SU-DHL-6 (cell line): ENCODE measurements around the gene SEZ6L.

Experiments
- H2AFZ ChIP-seq: fragments of 200-600 bp; sonication (generic); 2 replicates; pipeline ENCODE4 v1.6.1; 2014; ENCODE audit warnings: low read depth, mild to moderate bottlenecking, moderate library complexity, mixed read lengths, antibody characterized with exemption, low read length; ENCODE audit not compliant: severe bottlenecking
- H3F3A ChIP-seq: fragments of 200-600 bp; shearing (Covaris generic); 2 replicates; pipeline ENCODE4 v1.6.0; 2016; ENCODE audit warnings: antibody characterized with exemption, mild to moderate bottlenecking; ENCODE audit not compliant: insufficient read depth
- H3K27ac ChIP-seq: fragments of 200-600 bp; sonication (generic); 2 replicates; pipeline ENCODE4 v1.5.1; 2016; ENCODE audit warnings: low read depth, mild to moderate bottlenecking, low read length, moderate library complexity, mixed read lengths
- H3K27me3 ChIP-seq: fragments of 200-600 bp; sonication (generic), shearing (Covaris generic); 2 replicates; pipeline ENCODE4 v1.6.0; 2014; ENCODE audit warnings: mild to moderate bottlenecking, low read length
- H3K36me3 ChIP-seq: fragments of 200-600 bp; sonication (generic); 2 replicates; pipeline ENCODE4 v1.6.1; 2014; ENCODE audit warnings: mild to moderate bottlenecking, low read length, mixed read lengths
- H3K4me2 ChIP-seq: fragments of 300-600, 200-600 bp; shearing (Covaris generic), sonication (generic); 2 replicates; pipeline ENCODE4 v1.6.0; 2014; ENCODE audit warnings: low read length, low read depth, mild to moderate bottlenecking; ENCODE audit not compliant: poor library complexity, severe bottlenecking
- H3K4me3 ChIP-seq: fragments of 200-600 bp; sonication (generic); 2 replicates; pipeline ENCODE4 v1.5.1; 2014; ENCODE audit warnings: antibody characterized with exemption, low read length, mild to moderate bottlenecking, mixed read lengths; ENCODE audit not compliant: insufficient read depth, poor library complexity, severe bottlenecking
- H3K79me2 ChIP-seq: fragments of 200-600 bp; sonication (generic); 2 replicates; pipeline ENCODE4 v1.6.1; 2014; ENCODE audit warnings: mild to moderate bottlenecking, low read length, moderate library complexity; ENCODE audit not compliant: insufficient read depth
- H3K9ac ChIP-seq: fragments of 200-600 bp; sonication (generic); 2 replicates; pipeline ENCODE4 v1.7.0; 2014; ENCODE audit warnings: mild to moderate bottlenecking, low read length
- H3K9me2 ChIP-seq: fragments of 200-600 bp; sonication (generic); replicated peaks from 2 replicates; pipeline ENCODE4 v1.6.1; 2014; ENCODE audit warnings: low read length; ENCODE audit not compliant: insufficient read depth
- H3K9me3 ChIP-seq: fragments of 200-600 bp; sonication (generic); 2 replicates; pipeline ENCODE4 v1.6.1; 2014; ENCODE audit warnings: low read length, mixed read lengths; ENCODE audit not compliant: insufficient read depth
- H4K20me1 ChIP-seq: fragments of 200-600 bp; sonication (generic); 2 replicates; pipeline ENCODE4 v1.6.1; 2014; ENCODE audit warnings: low read depth, mild to moderate bottlenecking, antibody characterized with exemption, low read length, moderate library complexity, mixed read lengths
- EZH2phosphoT487 ChIP-seq: fragments of 200-600 bp; sonication (generic), shearing (Covaris generic); conservative IDR thresholded peaks from 2 replicates; pipeline ENCODE4 v1.6.1; 2018; ENCODE audit warnings: mild to moderate bottlenecking, antibody characterized with exemption, low read length, moderate library complexity, mixed read lengths
- TF ChIP-seq, protein P1 (sequence below): fragments of 200-600 bp; sonication (generic); IDR thresholded peaks from one replicate; pipeline ENCODE4 v1.5.1; 2017; ENCODE audit warnings: antibody characterized with exemption, mild to moderate bottlenecking, low read length, moderate library complexity; ENCODE audit not compliant: insufficient read depth, poor library complexity, severe bottlenecking

SEZ6L gene

GRCh38 chr22:26169315-26170111 is at the start of gene SEZ6L:
TSS of gene SEZ6L (plus strand) at chr22:26169462. CDS start at chr22:26169670, 208 bp downstream.
- H3K9ac ChIP-seq = no peak within 1 kb of the TSS
- H3K36me3 ChIP-seq = no peaks in the 10 kb centered on the region
- no peaks in the 10 kb centered on the region for H4K20me1 ChIP-seq
- H3K9me2 ChIP-seq = no peaks in the 10 kb centered on the region
- no peaks in the 10 kb centered on the region for H3F3A ChIP-seq
- H3K79me2 ChIP-seq = no peaks in the 10 kb centered on the region
- no peaks in the 10 kb centered on the region for H3K9me3 ChIP-seq
- TF ChIP-seq, protein P1, sequence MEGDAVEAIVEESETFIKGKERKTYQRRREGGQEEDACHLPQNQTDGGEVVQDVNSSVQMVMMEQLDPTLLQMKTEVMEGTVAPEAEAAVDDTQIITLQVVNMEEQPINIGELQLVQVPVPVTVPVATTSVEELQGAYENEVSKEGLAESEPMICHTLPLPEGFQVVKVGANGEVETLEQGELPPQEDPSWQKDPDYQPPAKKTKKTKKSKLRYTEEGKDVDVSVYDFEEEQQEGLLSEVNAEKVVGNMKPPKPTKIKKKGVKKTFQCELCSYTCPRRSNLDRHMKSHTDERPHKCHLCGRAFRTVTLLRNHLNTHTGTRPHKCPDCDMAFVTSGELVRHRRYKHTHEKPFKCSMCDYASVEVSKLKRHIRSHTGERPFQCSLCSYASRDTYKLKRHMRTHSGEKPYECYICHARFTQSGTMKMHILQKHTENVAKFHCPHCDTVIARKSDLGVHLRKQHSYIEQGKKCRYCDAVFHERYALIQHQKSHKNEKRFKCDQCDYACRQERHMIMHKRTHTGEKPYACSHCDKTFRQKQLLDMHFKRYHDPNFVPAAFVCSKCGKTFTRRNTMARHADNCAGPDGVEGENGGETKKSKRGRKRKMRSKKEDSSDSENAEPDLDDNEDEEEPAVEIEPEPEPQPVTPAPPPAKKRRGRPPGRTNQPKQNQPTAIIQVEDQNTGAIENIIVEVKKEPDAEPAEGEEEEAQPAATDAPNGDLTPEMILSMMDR = no peak
- TF ChIP-seq EZH2phosphoT487 = no peak
- no peak within 1 kb of the TSS for H3K4me3 ChIP-seq
- H3K4me2 ChIP-seq = no peak within 1 kb of the TSS
- no peak within 1 kb of the TSS for H2AFZ ChIP-seq
- H3K27me3 ChIP-seq = no peaks in the 10 kb centered on the region
- no peak within 1 kb of the TSS for H3K27ac ChIP-seq

- H2AFZ ChIP-seq = no peak overlapping the region
- no peaks in the 10 kb centered on the region for H4K20me1 ChIP-seq
- no peaks in the 10 kb centered on the region for H3K9me2 ChIP-seq
- TF ChIP-seq, protein P1 = no peak
- TF ChIP-seq EZH2phosphoT487 = no peak
- H3K9me3 ChIP-seq = no peaks in the 10 kb centered on the region
- H3F3A ChIP-seq = no peaks in the 10 kb centered on the region
- H3K27ac ChIP-seq = no peak overlapping the region
- no peak overlapping the region for H3K4me2 ChIP-seq
- no peaks in the 10 kb centered on the region for H3K27me3 ChIP-seq
- no peak overlapping the region for H3K9ac ChIP-seq
- no peak overlapping the region for H3K4me3 ChIP-seq
- no peaks in the 10 kb centered on the region for H3K36me3 ChIP-seq
- H3K79me2 ChIP-seq = no peaks in the 10 kb centered on the region
Measured at GRCh38 chr22:26122920-26123468, 46.3 kb upstream of the SEZ6L start.

- Histone ChIP-seq H3K9me3 (no peaks in the 10 kb centered on the region), H3K4me2 (no peak overlapping the region), H3K4me3 (no peak overlapping the region), H3F3A (no peaks in the 10 kb centered on the region), H3K9me2 (no peaks in the 10 kb centered on the region), H3K27ac (no peak overlapping the region), H4K20me1 (no peaks in the 10 kb centered on the region), H3K27me3 (no peaks in the 10 kb centered on the region), H3K9ac (no peak overlapping the region), H2AFZ (no peak overlapping the region), H3K79me2 (no peaks in the 10 kb centered on the region), H3K36me3 (no peaks in the 10 kb centered on the region)
- no peak for TF ChIP-seq EZH2phosphoT487
- TF ChIP-seq, protein P1 = no peak
Measured at GRCh38 chr22:26124991-26125725, 44.1 kb upstream of the SEZ6L start.
